HEK293 (cell line): ENCODE data around the gene LILRA6.

Source experiments
- FEZF1 ChIP-seq: fragments of 450-650 bp; formaldehyde crosslinking; IDR thresholded peaks from 2 replicates; pipeline ENCODE4 v1.5.1; 2016; ENCODE audit warnings: missing biosample characterization, missing genetic modification characterization
- HOXD13 ChIP-seq: sonication (generic); formaldehyde crosslinking; IDR thresholded peaks from 2 replicates; pipeline ENCODE4 v1.8.0; 2022; ENCODE audit warnings: missing genetic modification reagents, borderline replicate concordance
- MZF1 ChIP-seq: fragments of 450-650 bp; formaldehyde crosslinking; IDR thresholded peaks from 2 replicates; pipeline ENCODE4 v1.5.1; 2017; ENCODE audit warnings: missing biosample characterization, missing genetic modification characterization, borderline replicate concordance
- RBAK ChIP-seq: fragments of 450-650 bp; formaldehyde crosslinking; IDR thresholded peaks from 2 replicates; pipeline ENCODE4 v1.5.1; 2016; ENCODE audit warnings: missing biosample characterization, missing genetic modification characterization
- ZBTB17 ChIP-seq: fragments of 450-650 bp; formaldehyde crosslinking; IDR thresholded peaks from 2 replicates; pipeline ENCODE4 v1.5.1; 2016; ENCODE audit warnings: missing biosample characterization, missing genetic modification characterization
- ZEB2 ChIP-seq: fragments of 450-650 bp; formaldehyde crosslinking; IDR thresholded peaks from 2 replicates; pipeline ENCODE4 v1.5.1; 2016; ENCODE audit warnings: missing biosample characterization, missing genetic modification characterization
- ZFP69B ChIP-seq: fragments of 450-650 bp; formaldehyde crosslinking; IDR thresholded peaks from 2 replicates; pipeline ENCODE4 v1.5.1; 2016; ENCODE audit warnings: missing biosample characterization, missing genetic modification characterization
- ZNF157 ChIP-seq: fragments of 450-650 bp; formaldehyde crosslinking; IDR thresholded peaks from 2 replicates; pipeline ENCODE4 v1.5.1; 2016; ENCODE audit warnings: missing biosample characterization, missing genetic modification characterization
- ZNF175 ChIP-seq: fragments of 450-650 bp; formaldehyde crosslinking; IDR thresholded peaks from 2 replicates; pipeline ENCODE4 v1.5.1; 2016; ENCODE audit warnings: missing biosample characterization, missing genetic modification characterization
- ZNF223 ChIP-seq: fragments of 450-650 bp; formaldehyde crosslinking; IDR thresholded peaks from 2 replicates; pipeline ENCODE4 v1.5.1; 2016; ENCODE audit warnings: missing biosample characterization, missing genetic modification characterization
- ZNF23 ChIP-seq: fragments of 450-650 bp; formaldehyde crosslinking; IDR thresholded peaks from 2 replicates; pipeline ENCODE4 v1.5.1; 2016; ENCODE audit warnings: missing biosample characterization, missing genetic modification characterization, borderline replicate concordance
- ZNF311 ChIP-seq: fragments of 450-650 bp; formaldehyde crosslinking; IDR thresholded peaks from 2 replicates; pipeline ENCODE4 v1.5.1; 2017; ENCODE audit warnings: missing biosample characterization, missing genetic modification characterization, borderline replicate concordance
- ZNF341 ChIP-seq: fragments of 450-650 bp; formaldehyde crosslinking; IDR thresholded peaks from 2 replicates; pipeline ENCODE4; 2016; ENCODE audit warnings: low read depth, missing biosample characterization, missing genetic modification characterization
- ZNF501 ChIP-seq: fragments of 450-650 bp; formaldehyde crosslinking; IDR thresholded peaks from 2 replicates; pipeline ENCODE4 v1.5.1; 2016; ENCODE audit warnings: missing biosample characterization, missing genetic modification characterization
- ZNF529 ChIP-seq: fragments of 450-650 bp; formaldehyde crosslinking; IDR thresholded peaks from 2 replicates; pipeline ENCODE4 v1.5.1; 2017; ENCODE audit warnings: missing genetic modification characterization, missing biosample characterization; ENCODE audit not compliant: insufficient replicate concordance
- ZNF571 ChIP-seq: fragments of 450-650 bp; formaldehyde crosslinking; IDR thresholded peaks from 2 replicates; pipeline ENCODE4 v1.5.0; 2017; ENCODE audit warnings: missing biosample characterization, missing genetic modification characterization
- ZNF600 ChIP-seq: fragments of 450-650 bp; formaldehyde crosslinking; IDR thresholded peaks from 2 replicates; pipeline ENCODE4 v1.5.1; 2016; ENCODE audit warnings: missing biosample characterization, missing genetic modification characterization
- ZNF629 ChIP-seq: fragments of 450-650 bp; formaldehyde crosslinking; IDR thresholded peaks from 2 replicates; pipeline ENCODE4 v1.5.1; 2017; ENCODE audit warnings: missing biosample characterization, missing genetic modification characterization
- ZNF654 ChIP-seq: fragments of 450-650 bp; formaldehyde crosslinking; IDR thresholded peaks from 2 replicates; pipeline ENCODE4 v1.5.1; 2016; ENCODE audit warnings: low read depth, missing biosample characterization, missing genetic modification characterization
- ZNF670 ChIP-seq: fragments of 450-650 bp; formaldehyde crosslinking; IDR thresholded peaks from 2 replicates; pipeline ENCODE4 v1.5.1; 2016; ENCODE audit warnings: missing biosample characterization, missing genetic modification characterization, low read depth
- ZNF76 ChIP-seq: fragments of 450-650 bp; formaldehyde crosslinking; IDR thresholded peaks from 2 replicates; pipeline ENCODE4; 2016; ENCODE audit warnings: low read depth, missing biosample characterization, missing genetic modification characterization, borderline replicate concordance
- ZNF843 ChIP-seq: fragments of 450-650 bp; formaldehyde crosslinking; IDR thresholded peaks from 2 replicates; pipeline ENCODE4 v1.5.1; 2016; ENCODE audit warnings: missing biosample characterization, missing genetic modification characterization
- ZSCAN30 ChIP-seq: fragments of 450-650 bp; IDR thresholded peaks from 2 replicates; pipeline ENCODE4 v1.5.1; 2018; ENCODE audit warnings: missing biosample characterization, mild to moderate bottlenecking, missing genetic modification characterization, moderate library complexity
- ZXDB ChIP-seq: fragments of 450-650 bp; formaldehyde crosslinking; IDR thresholded peaks from 2 replicates; pipeline ENCODE4 v1.5.1; 2016; ENCODE audit warnings: missing biosample characterization, missing genetic modification characterization
- TF ChIP-seq, protein P1 (sequence below): sonication (generic); formaldehyde crosslinking; IDR thresholded peaks from 2 replicates; pipeline ENCODE4 v1.8.1; 2022; ENCODE audit warnings: mild to moderate bottlenecking, moderate library complexity, missing genetic modification reagents
- TF ChIP-seq, protein P2 (sequence below): fragments of 450-650 bp; formaldehyde crosslinking; IDR thresholded peaks from 2 replicates; pipeline ENCODE4 v1.5.1; 2017; ENCODE audit warnings: missing biosample characterization, missing genetic modification characterization
- TF ChIP-seq, protein P3 (sequence below): fragments of 450-650 bp; formaldehyde crosslinking; IDR thresholded peaks from 2 replicates; pipeline ENCODE4 v1.5.1; 2016; ENCODE audit warnings: missing biosample characterization, missing genetic modification characterization
- TF ChIP-seq, protein P4 (sequence below): fragments of 450-650 bp; formaldehyde crosslinking; IDR thresholded peaks from 2 replicates; pipeline ENCODE4 v1.5.0; 2017; ENCODE audit warnings: missing biosample characterization, missing genetic modification characterization, borderline replicate concordance
- TF ChIP-seq, protein P5 (sequence below): fragments of 450-650 bp; formaldehyde crosslinking; IDR thresholded peaks from 2 replicates; pipeline ENCODE4 v1.5.1; 2016; ENCODE audit warnings: missing biosample characterization, missing genetic modification characterization
- TF ChIP-seq, protein P6 (sequence below): fragments of 450-650 bp; formaldehyde crosslinking; IDR thresholded peaks from 2 replicates; pipeline ENCODE4 v1.5.1; 2017; ENCODE audit warnings: missing biosample characterization, missing genetic modification characterization

The LILRA6 gene

DNA sequence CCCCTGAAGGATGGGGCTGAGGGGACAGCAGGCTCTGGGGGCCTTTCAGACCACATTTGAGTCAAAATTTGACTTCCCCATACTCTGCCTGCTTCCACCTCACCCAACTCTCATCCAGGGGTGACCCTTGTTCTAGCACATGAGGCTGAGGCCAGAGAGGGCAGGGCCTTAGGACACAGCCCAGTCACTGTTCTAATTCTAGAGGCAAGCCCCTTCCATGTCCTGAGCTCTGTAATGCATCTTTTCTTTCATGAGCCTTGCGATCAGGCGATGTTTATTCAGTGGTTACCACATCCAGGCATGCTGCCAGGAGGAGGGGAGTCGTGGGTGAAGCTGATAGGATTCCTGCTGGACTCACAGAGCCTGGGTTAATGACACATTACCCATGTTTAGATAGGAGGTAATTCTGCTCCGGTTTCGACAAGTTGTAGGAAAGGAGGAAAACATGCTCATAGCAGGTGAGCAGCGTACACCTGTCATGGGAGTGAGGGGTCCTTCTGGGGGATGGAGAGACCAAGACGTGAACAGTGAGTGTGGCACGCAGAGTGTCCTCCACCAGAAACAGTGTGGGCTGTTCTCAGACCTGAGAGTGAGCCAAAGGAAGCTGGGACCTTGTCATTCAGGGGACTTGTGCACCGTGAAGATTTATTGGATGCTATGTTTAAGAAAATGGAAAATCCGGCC, 32.6 kb downstream of the LILRA6 start (continued):
- TF ChIP-seq MZF1 (tag by site-specific recombination) (peak; percentile 47; the same call in 1 of the 2 replicates), ZNF23 (tag by site-specific recombination) (no peak), HOXD13 (CRISPR knock-in tag) (no peak), ZNF629 (tag by site-specific recombination) (peak; percentile 66), ZEB2 (tag by site-specific recombination) (peak; percentile 90), ZNF175 (tag by site-specific recombination) (no peak), RBAK (tag by site-specific recombination) (no peak), ZNF76 (tag by site-specific recombination) (no peak), ZNF501 (tag by site-specific recombination) (no peak), ZNF843 (tag by site-specific recombination) (peak; percentile 31; the same call in 1 of the 2 replicates), ZNF341 (tag by site-specific recombination) (peak; percentile 42; the same call in 1 of the 2 replicates), FEZF1 (no peak), ZSCAN30 (tag by site-specific recombination) (peak; percentile 70; the same call in 1 of the 2 replicates), ZNF571 (tag by site-specific recombination) (no peak), ZNF529 (tag by site-specific recombination) (no peak), ZNF223 (tag by site-specific recombination) (no peak), ZNF654 (tag by site-specific recombination) (no peak), ZNF311 (no peak), ZBTB17 (tag by site-specific recombination) (peak; percentile 91), ZNF600 (tag by site-specific recombination) (peak; percentile 56), ZNF157 (tag by site-specific recombination) (no peak), ZXDB (tag by site-specific recombination) (peak; percentile 73; the same call in 1 of the 2 replicates), ZFP69B (tag by site-specific recombination) (no peak), ZNF670 (no peak)
- TF ChIP-seq, protein P1, sequence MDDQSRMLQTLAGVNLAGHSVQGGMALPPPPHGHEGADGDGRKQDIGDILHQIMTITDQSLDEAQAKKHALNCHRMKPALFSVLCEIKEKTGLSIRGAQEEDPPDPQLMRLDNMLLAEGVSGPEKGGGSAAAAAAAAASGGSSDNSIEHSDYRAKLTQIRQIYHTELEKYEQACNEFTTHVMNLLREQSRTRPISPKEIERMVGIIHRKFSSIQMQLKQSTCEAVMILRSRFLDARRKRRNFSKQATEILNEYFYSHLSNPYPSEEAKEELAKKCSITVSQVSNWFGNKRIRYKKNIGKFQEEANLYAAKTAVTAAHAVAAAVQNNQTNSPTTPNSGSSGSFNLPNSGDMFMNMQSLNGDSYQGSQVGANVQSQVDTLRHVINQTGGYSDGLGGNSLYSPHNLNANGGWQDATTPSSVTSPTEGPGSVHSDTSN (CRISPR knock-in tag): no peak
- TF ChIP-seq, protein P2, sequence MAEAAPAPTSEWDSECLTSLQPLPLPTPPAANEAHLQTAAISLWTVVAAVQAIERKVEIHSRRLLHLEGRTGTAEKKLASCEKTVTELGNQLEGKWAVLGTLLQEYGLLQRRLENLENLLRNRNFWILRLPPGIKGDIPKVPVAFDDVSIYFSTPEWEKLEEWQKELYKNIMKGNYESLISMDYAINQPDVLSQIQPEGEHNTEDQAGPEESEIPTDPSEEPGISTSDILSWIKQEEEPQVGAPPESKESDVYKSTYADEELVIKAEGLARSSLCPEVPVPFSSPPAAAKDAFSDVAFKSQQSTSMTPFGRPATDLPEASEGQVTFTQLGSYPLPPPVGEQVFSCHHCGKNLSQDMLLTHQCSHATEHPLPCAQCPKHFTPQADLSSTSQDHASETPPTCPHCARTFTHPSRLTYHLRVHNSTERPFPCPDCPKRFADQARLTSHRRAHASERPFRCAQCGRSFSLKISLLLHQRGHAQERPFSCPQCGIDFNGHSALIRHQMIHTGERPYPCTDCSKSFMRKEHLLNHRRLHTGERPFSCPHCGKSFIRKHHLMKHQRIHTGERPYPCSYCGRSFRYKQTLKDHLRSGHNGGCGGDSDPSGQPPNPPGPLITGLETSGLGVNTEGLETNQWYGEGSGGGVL (tag by site-specific recombination): no peak
- TF ChIP-seq, protein P3, sequence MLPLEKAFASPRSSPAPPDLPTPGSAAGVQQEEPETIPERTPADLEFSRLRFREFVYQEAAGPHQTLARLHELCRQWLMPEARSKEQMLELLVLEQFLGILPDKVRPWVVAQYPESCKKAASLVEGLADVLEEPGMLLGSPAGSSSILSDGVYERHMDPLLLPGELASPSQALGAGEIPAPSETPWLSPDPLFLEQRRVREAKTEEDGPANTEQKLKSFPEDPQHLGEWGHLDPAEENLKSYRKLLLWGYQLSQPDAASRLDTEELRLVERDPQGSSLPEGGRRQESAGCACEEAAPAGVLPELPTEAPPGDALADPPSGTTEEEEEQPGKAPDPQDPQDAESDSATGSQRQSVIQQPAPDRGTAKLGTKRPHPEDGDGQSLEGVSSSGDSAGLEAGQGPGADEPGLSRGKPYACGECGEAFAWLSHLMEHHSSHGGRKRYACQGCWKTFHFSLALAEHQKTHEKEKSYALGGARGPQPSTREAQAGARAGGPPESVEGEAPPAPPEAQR (tag by site-specific recombination): no peak
- TF ChIP-seq, protein P4, sequence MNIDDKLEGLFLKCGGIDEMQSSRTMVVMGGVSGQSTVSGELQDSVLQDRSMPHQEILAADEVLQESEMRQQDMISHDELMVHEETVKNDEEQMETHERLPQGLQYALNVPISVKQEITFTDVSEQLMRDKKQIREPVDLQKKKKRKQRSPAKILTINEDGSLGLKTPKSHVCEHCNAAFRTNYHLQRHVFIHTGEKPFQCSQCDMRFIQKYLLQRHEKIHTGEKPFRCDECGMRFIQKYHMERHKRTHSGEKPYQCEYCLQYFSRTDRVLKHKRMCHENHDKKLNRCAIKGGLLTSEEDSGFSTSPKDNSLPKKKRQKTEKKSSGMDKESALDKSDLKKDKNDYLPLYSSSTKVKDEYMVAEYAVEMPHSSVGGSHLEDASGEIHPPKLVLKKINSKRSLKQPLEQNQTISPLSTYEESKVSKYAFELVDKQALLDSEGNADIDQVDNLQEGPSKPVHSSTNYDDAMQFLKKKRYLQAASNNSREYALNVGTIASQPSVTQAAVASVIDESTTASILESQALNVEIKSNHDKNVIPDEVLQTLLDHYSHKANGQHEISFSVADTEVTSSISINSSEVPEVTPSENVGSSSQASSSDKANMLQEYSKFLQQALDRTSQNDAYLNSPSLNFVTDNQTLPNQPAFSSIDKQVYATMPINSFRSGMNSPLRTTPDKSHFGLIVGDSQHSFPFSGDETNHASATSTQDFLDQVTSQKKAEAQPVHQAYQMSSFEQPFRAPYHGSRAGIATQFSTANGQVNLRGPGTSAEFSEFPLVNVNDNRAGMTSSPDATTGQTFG (tag by site-specific recombination): no peak
- TF ChIP-seq, protein P5, sequence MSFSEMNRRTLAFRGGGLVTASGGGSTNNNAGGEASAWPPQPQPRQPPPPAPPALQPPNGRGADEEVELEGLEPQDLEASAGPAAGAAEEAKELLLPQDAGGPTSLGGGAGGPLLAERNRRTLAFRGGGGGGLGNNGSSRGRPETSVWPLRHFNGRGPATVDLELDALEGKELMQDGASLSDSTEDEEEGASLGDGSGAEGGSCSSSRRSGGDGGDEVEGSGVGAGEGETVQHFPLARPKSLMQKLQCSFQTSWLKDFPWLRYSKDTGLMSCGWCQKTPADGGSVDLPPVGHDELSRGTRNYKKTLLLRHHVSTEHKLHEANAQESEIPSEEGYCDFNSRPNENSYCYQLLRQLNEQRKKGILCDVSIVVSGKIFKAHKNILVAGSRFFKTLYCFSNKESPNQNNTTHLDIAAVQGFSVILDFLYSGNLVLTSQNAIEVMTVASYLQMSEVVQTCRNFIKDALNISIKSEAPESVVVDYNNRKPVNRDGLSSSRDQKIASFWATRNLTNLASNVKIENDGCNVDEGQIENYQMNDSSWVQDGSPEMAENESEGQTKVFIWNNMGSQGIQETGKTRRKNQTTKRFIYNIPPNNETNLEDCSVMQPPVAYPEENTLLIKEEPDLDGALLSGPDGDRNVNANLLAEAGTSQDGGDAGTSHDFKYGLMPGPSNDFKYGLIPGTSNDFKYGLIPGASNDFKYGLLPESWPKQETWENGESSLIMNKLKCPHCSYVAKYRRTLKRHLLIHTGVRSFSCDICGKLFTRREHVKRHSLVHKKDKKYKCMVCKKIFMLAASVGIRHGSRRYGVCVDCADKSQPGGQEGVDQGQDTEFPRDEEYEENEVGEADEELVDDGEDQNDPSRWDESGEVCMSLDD: no peak
- TF ChIP-seq, protein P6, sequence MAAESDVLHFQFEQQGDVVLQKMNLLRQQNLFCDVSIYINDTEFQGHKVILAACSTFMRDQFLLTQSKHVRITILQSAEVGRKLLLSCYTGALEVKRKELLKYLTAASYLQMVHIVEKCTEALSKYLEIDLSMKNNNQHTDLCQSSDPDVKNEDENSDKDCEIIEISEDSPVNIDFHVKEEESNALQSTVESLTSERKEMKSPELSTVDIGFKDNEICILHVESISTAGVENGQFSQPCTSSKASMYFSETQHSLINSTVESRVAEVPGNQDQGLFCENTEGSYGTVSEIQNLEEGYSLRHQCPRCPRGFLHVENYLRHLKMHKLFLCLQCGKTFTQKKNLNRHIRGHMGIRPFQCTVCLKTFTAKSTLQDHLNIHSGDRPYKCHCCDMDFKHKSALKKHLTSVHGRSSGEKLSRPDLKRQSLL: peak; percentile 48; the same call in 1 of the 2 replicates
